ENCODE data around the gene OBSL1.

OBSL1 gene

GRCh38 chr2:219523031-219523671, 48.2 kb downstream of the OBSL1 start:
- Histone ChIP-seq H3K27me3 (peaks cover 68 to 79% (median 72%) of the 10 kb centered on the region in 11 experiments), H3K4me1 (peaks cover 6 to 38% (median 25%) of the 10 kb centered on the region in 10 experiments; a peak in 18 of 20 replicates), H3K36me3 (no peaks in the 10 kb centered on the region), H3K9me3 (replicated peaks in 1 of 11) (no peaks in the 10 kb centered on the region), H3K27ac (no peak overlapping the region), H3K4me3 (no peak overlapping the region), H3K4me2 (peak overlapping the region; percentile 27 to 60 (median 50); a peak in 19 of 22 replicates), H3K9ac (no peak overlapping the region), H4K20me1 (peaks cover 0 to 37% (median 0%) of the 10 kb centered on the region in 11 experiments; a peak in 8 of 22 replicates)
- TF ChIP-seq Cebpa-rat (IDR thresholded peaks at IDR 0.05), result no peak

- no peak for TF ChIP-seq Cebpa-rat (IDR thresholded peaks at IDR 0.05)
- H3K27ac ChIP-seq, result no peak overlapping the region
- peaks cover 60 to 71% (median 64%) of the 10 kb centered on the region in 11 experiments for H3K27me3 ChIP-seq
- H3K36me3 ChIP-seq, result no peaks in the 10 kb centered on the region
- no peak overlapping the region for H3K4me3 ChIP-seq
- H4K20me1 ChIP-seq, result peaks cover 0 to 32% (median 0%) of the 10 kb centered on the region in 11 experiments; a peak in 8 of 22 replicates
- peak overlapping the region in 1 of 11 experiments; percentile 31; a peak in 1 of 22 replicates for H3K9ac ChIP-seq
- no peaks in the 10 kb centered on the region for H3K9me3 ChIP-seq (replicated peaks in 1 of 11)
- H3K4me1 ChIP-seq, result peaks cover 9 to 46% (median 32%) of the 10 kb centered on the region in 10 experiments
- H3K4me2 ChIP-seq, result peak overlapping the region; percentile 30 to 66 (median 50); a peak in 19 of 22 replicates
These were observed 49.0 kb downstream of the OBSL1 start for GRCh38 chr2:219522111-219523030.

GRCh38 chr2:219521066-219521880, 50.1 kb downstream of the OBSL1 start:
- H3K36me3 ChIP-seq, result no peaks in the 10 kb centered on the region
- peaks cover 49 to 60% (median 53%) of the 10 kb centered on the region in 11 experiments for H3K27me3 ChIP-seq
- TF ChIP-seq Cebpa-rat (IDR thresholded peaks at IDR 0.05), result no peak
- peaks cover 19 to 57% (median 43%) of the 10 kb centered on the region in 10 experiments for H3K4me1 ChIP-seq
- no peak overlapping the region for H3K27ac ChIP-seq
- H3K9ac ChIP-seq, result peak overlapping the region in 1 of 11 experiments; percentile 5; a peak in 1 of 22 replicates
- H3K4me2 ChIP-seq, result peak overlapping the region in 10 of 11 experiments; percentile 24 to 66 (median 35); a peak in 17 of 22 replicates
- no peak overlapping the region for H3K4me3 ChIP-seq
- no peaks in the 10 kb centered on the region for H3K9me3 ChIP-seq (replicated peaks in 1 of 11)
- H4K20me1 ChIP-seq, result peaks cover 0 to 32% (median 0%) of the 10 kb centered on the region in 11 experiments; a peak in 6 of 22 replicates

- Histone ChIP-seq H3K27ac (no peak overlapping the region), H3K27me3 (peaks cover 39 to 55% (median 45%) of the 10 kb centered on the region in 11 experiments), H3K4me3 (no peak overlapping the region), H3K36me3 (no peaks in the 10 kb centered on the region), H4K20me1 (peaks cover 0 to 33% (median 2%) of the 10 kb centered on the region in 11 experiments; a peak in 9 of 22 replicates), H3K9me3 (replicated peaks in 1 of 11) (no peaks in the 10 kb centered on the region), H3K4me2 (peak overlapping the region in 1 of 11 experiments; percentile 10; a peak in 1 of 22 replicates), H3K4me1 (peaks cover 19 to 69% (median 55%) of the 10 kb centered on the region in 10 experiments), H3K9ac (no peak overlapping the region)
- TF ChIP-seq Cebpa-rat (IDR thresholded peaks at IDR 0.05), result no peak
These were observed 51.3 kb downstream of the OBSL1 start for GRCh38 chr2:219520079-219520478.

- no peak overlapping the region for H3K9ac ChIP-seq
- H4K20me1 ChIP-seq, result peaks cover 0 to 38% (median 7%) of the 10 kb centered on the region in 11 experiments; a peak in 12 of 22 replicates
- no peak overlapping the region for H3K4me3 ChIP-seq
- no peak overlapping the region for H3K4me2 ChIP-seq
- no peaks in the 10 kb centered on the region for H3K9me3 ChIP-seq (replicated peaks in 1 of 11)
- no peak for TF ChIP-seq Cebpa-rat (IDR thresholded peaks at IDR 0.05)
- no peak overlapping the region for H3K27ac ChIP-seq
- no peaks in the 10 kb centered on the region for H3K36me3 ChIP-seq
- H3K27me3 ChIP-seq, result peaks cover 33 to 56% (median 43%) of the 10 kb centered on the region in 11 experiments
- H3K4me1 ChIP-seq, result peaks cover 19 to 74% (median 60%) of the 10 kb centered on the region in 10 experiments
These were observed 51.8 kb downstream of the OBSL1 start for GRCh38 chr2:219519526-219519916.

- peaks cover 30 to 82% (median 69%) of the 10 kb centered on the region in 10 experiments for H3K4me1 ChIP-seq
- H3K27me3 ChIP-seq, result peaks cover 22 to 56% (median 38%) of the 10 kb centered on the region in 11 experiments
- no peaks in the 10 kb centered on the region for H3K36me3 ChIP-seq
- H3K4me3 ChIP-seq, result no peak overlapping the region
- no peak for TF ChIP-seq Cebpa-rat (IDR thresholded peaks at IDR 0.05)
- H3K4me2 ChIP-seq, result peak overlapping the region in 9 of 11 experiments; percentile 52 to 96 (median 92); a peak in 12 of 22 replicates
- peaks cover 0 to 52% (median 12%) of the 10 kb centered on the region in 11 experiments; a peak in 12 of 22 replicates for H4K20me1 ChIP-seq
- no peaks in the 10 kb centered on the region for H3K9me3 ChIP-seq (replicated peaks in 1 of 11)
- H3K27ac ChIP-seq, result no peak overlapping the region
- H3K9ac ChIP-seq, result no peak overlapping the region
These were observed 53.2 kb downstream of the OBSL1 start for GRCh38 chr2:219517954-219518778.

GRCh38 chr2:219516888-219517287, 54.5 kb downstream of the OBSL1 start:
- H3K27ac ChIP-seq, result no peak overlapping the region
- H3K4me3 ChIP-seq, result no peak overlapping the region
- H3K27me3 ChIP-seq, result peaks cover 9 to 56% (median 31%) of the 10 kb centered on the region in 11 experiments
- peaks cover 34 to 84% (median 72%) of the 10 kb centered on the region in 10 experiments for H3K4me1 ChIP-seq
- no peaks in the 10 kb centered on the region for H3K36me3 ChIP-seq
- H3K9me3 ChIP-seq (replicated peaks in 1 of 11), result no peaks in the 10 kb centered on the region
- H3K4me2 ChIP-seq, result peak overlapping the region; percentile 52 to 96 (median 74)
- peaks cover 0 to 65% (median 19%) of the 10 kb centered on the region in 11 experiments; a peak in 13 of 22 replicates for H4K20me1 ChIP-seq
- no peak overlapping the region for H3K9ac ChIP-seq
- no peak for TF ChIP-seq Cebpa-rat (IDR thresholded peaks at IDR 0.05)

Measured in BLaER1 treated with 17β-estradiol and CSF1 and Interleukin-3, amounts not matched to agents 10 nM and 100 nM (cell line).